H1 (cell line): Measurements from ENCODE around the gene CLIP4. TPM values are rescaled to one million over a fixed set of nuclear protein-coding genes. Genes with fewer than 3 reads are reported as not detected.

ENCODE experiments used
- CTCF ChIA-PET: fragments of 300-600 bp; sonication (Branson Sonifier 250); formaldehyde crosslinking; loops from one replicate; lab custom pipeline; 2021; ENCODE audit not compliant: partially characterized antibody; lab: Charles Lee
- POLR2A ChIA-PET: fragments of 300-600 bp; sonication (Branson Sonifier 250); formaldehyde crosslinking; loops from one replicate; lab custom pipeline; 2021; ENCODE audit warnings: inconsistent platforms; ENCODE audit not compliant: partially characterized antibody; lab: Charles Lee
- DNase-seq, 2 experiments: peaks; one replicate each; pipeline versions ENCODE4 v3.0.0 to v3.0.0-alpha.2; 2010 to 2022; ENCODE audit warnings: low spot score in 2 of 2, low read depth in 1 of 2, mixed read lengths in 1 of 2
- FAIRE-seq: peaks from 2 replicates; lab custom pipeline; 2011; peaks lifted over from hg19 to GRCh38; lab: Jason Lieb, UNC
- H2AFZ ChIP-seq: 2 replicates; pipeline ENCODE4 v1.8.1; 2012; ENCODE audit warnings: low read length, inconsistent platforms
- H2AK5ac ChIP-seq: 2 replicates; pipeline ENCODE4 v1.6.1; 2013; ENCODE audit warnings: low read depth, low read length
- H2BK120ac ChIP-seq: replicated peaks from 2 replicates; pipeline ENCODE3; 2013; ENCODE audit warnings: low read depth, low read length, inconsistent platforms
- H2BK12ac ChIP-seq: 2 replicates; pipeline ENCODE4 v1.6.1; 2013; ENCODE audit warnings: low read depth, low read length
- H2BK15ac ChIP-seq: 2 replicates; pipeline ENCODE4 v1.6.1; 2013; ENCODE audit warnings: low read length
- H2BK20ac ChIP-seq: 2 replicates; pipeline ENCODE4 v1.6.1; 2013; ENCODE audit warnings: low read length
- H2BK5ac ChIP-seq: 2 replicates; pipeline ENCODE4 v1.6.1; 2013; ENCODE audit warnings: low read depth, low read length
- H3K14ac ChIP-seq: 2 replicates; pipeline ENCODE4 v1.6.1; 2013; ENCODE audit warnings: inconsistent platforms; ENCODE audit not compliant: insufficient read length
- H3K18ac ChIP-seq: 2 replicates; pipeline ENCODE4 v1.6.1; 2013; ENCODE audit warnings: low read length; ENCODE audit errors: extremely low read depth
- H3K23ac ChIP-seq: 2 replicates; pipeline ENCODE4 v1.6.1; 2013; ENCODE audit warnings: inconsistent platforms; ENCODE audit not compliant: insufficient read length
- H3K23me2 ChIP-seq: 2 replicates; pipeline ENCODE4 v1.6.1; 2013; ENCODE audit warnings: low read depth, low read length
- H3K27ac ChIP-seq: 2 replicates; pipeline ENCODE4 v1.6.1; 2011; ENCODE audit warnings: low read depth, low read length, inconsistent platforms
- H3K27me3 ChIP-seq, 4 experiments: replicated peaks in 1 of 4; 1 replicate in 1 of 4; 2 replicates in 3 of 4; pipeline versions ENCODE4 v1.6.1 to v1.8.1; 2011 to 2013; ENCODE audit warnings: low read length in 3 of 4, mild to moderate bottlenecking in 3 of 4, inconsistent platforms in 2 of 4, mixed read lengths in 2 of 4, moderate library complexity in 1 of 4; ENCODE audit not compliant: control insufficient read depth in 3 of 4, insufficient read depth in 3 of 4; ENCODE audit errors: extremely low read depth in 1 of 4
- H3K36me3 ChIP-seq, 4 experiments: 2 replicates each; pipeline versions ENCODE4 v1.6.1 to v1.8.1; 2011 to 2013; ENCODE audit warnings: mild to moderate bottlenecking in 4 of 4, low read length in 3 of 4, moderate library complexity in 2 of 4, control low read depth in 1 of 4, inconsistent platforms in 1 of 4; ENCODE audit not compliant: insufficient read depth in 4 of 4, control insufficient read depth in 2 of 4
- H3K4ac ChIP-seq: replicated peaks from 2 replicates; pipeline ENCODE3; 2013; ENCODE audit warnings: low read length, low read depth, mixed read lengths, inconsistent platforms; ENCODE audit not compliant: insufficient read length
- H3K4me1 ChIP-seq, 4 experiments: replicated peaks in 1 of 4; 1 replicate in 1 of 4; 2 replicates in 3 of 4; pipeline versions ENCODE4 v1.6.1 to v1.8.1; 2011 to 2013; ENCODE audit warnings: low read length in 3 of 4, inconsistent platforms in 2 of 4, mixed read lengths in 1 of 4; ENCODE audit not compliant: insufficient read depth in 4 of 4, control insufficient read depth in 3 of 4
- H3K4me2 ChIP-seq, 2 experiments: 2 replicates each; pipeline versions ENCODE4 v1.6.1 to v1.8.1; 2011 to 2013; ENCODE audit warnings: low read depth in 2 of 2, low read length in 2 of 2, control low read depth in 1 of 2, inconsistent platforms in 1 of 2, mild to moderate bottlenecking in 1 of 2; ENCODE audit not compliant: insufficient read depth in 1 of 2
- H3K4me3 ChIP-seq, 4 experiments: fragments of 200-600, 300-600 bp in 1 of 4; sonication (generic), shearing (Covaris generic), sonication (Bioruptor Twin) in 1 of 4; 2 replicates each; pipeline versions ENCODE4 v1.5.1 to v1.8.1; 2011 to 2016; ENCODE audit warnings: low read length in 4 of 4, low read depth in 3 of 4, control low read depth in 2 of 4, inconsistent platforms in 2 of 4, mild to moderate bottlenecking in 2 of 4, mixed read lengths in 1 of 4, moderate library complexity in 1 of 4; ENCODE audit not compliant: insufficient read depth in 2 of 4; ENCODE audit errors: extremely low read depth in 1 of 4
- H3K56ac ChIP-seq: replicated peaks from 2 replicates; pipeline ENCODE3; 2013; ENCODE audit warnings: low read depth, mild to moderate bottlenecking, mixed read lengths, low read length, inconsistent platforms; ENCODE audit not compliant: insufficient read length
- H3K79me1 ChIP-seq: 2 replicates; pipeline ENCODE4 v1.6.1; 2013; ENCODE audit warnings: low read depth, low read length, control low read depth
- H3K79me2 ChIP-seq, 2 experiments: 2 replicates each; pipeline versions ENCODE4 v1.6.1 to v1.8.1; 2012 to 2013; ENCODE audit warnings: low read length in 2 of 2, mild to moderate bottlenecking in 2 of 2, inconsistent platforms in 1 of 2; ENCODE audit not compliant: insufficient read depth in 2 of 2, control insufficient read depth in 1 of 2
- H3K9ac ChIP-seq, 4 experiments: replicated peaks in 1 of 4; 1 replicate in 1 of 4; 2 replicates in 3 of 4; pipeline versions ENCODE4 v1.6.1 to v1.8.1; 2011 to 2013; ENCODE audit warnings: low read depth in 3 of 4, low read length in 3 of 4, control low read depth in 2 of 4, mild to moderate bottlenecking in 2 of 4, moderate library complexity in 2 of 4, inconsistent platforms in 1 of 4; ENCODE audit errors: extremely low read depth in 1 of 4
- H3K9me3 ChIP-seq, 2 experiments: 2 replicates each; pipeline versions ENCODE4 v1.6.1 to v1.8.1; 2012 to 2013; ENCODE audit warnings: mild to moderate bottlenecking in 2 of 2, moderate library complexity in 2 of 2, control low read depth in 1 of 2, inconsistent platforms in 1 of 2, low read depth in 1 of 2, low read length in 1 of 2, mixed read lengths in 1 of 2; ENCODE audit not compliant: insufficient read depth in 2 of 2
- H4K20me1 ChIP-seq, 2 experiments: replicated peaks in 1 of 2; 2 replicates each; pipeline versions ENCODE3 to v1.8.1; 2011 to 2013; ENCODE audit warnings: inconsistent platforms in 2 of 2, low read length in 2 of 2, mild to moderate bottlenecking in 1 of 2; ENCODE audit not compliant: insufficient read depth in 2 of 2, control insufficient read depth in 1 of 2
- H4K5ac ChIP-seq: 2 replicates; pipeline ENCODE4 v1.6.1; 2013; ENCODE audit warnings: low read length, low read depth, mixed read lengths, inconsistent platforms; ENCODE audit not compliant: insufficient read length
- H4K8ac ChIP-seq: 2 replicates; pipeline ENCODE4 v1.8.0; 2013; ENCODE audit warnings: mild to moderate bottlenecking, moderate library complexity, low read length, inconsistent platforms; ENCODE audit not compliant: insufficient read depth; ENCODE audit errors: extremely low read depth
- H4K91ac ChIP-seq: replicated peaks from 2 replicates; pipeline ENCODE3; 2013; ENCODE audit warnings: low read length, mixed read lengths, inconsistent platforms; ENCODE audit not compliant: insufficient read length
- CBX5 ChIP-seq: fragments of 300-800, 300-1000 bp; sonication (generic); IDR thresholded peaks from 2 replicates; pipeline ENCODE4 v1.7.1; 2016; ENCODE audit warnings: antibody characterized with exemption, low read length, low read depth
- GABPA ChIP-seq: IDR thresholded peaks from 2 replicates; pipeline ENCODE4 v1.6.1; 2011; ENCODE audit warnings: mild to moderate bottlenecking, low read length, moderate library complexity, borderline replicate concordance; ENCODE audit not compliant: insufficient read depth
- KDM5A ChIP-seq: fragments of 200-600 bp; IDR thresholded peaks from 2 replicates; pipeline ENCODE4 v1.7.1; 2012; ENCODE audit warnings: mild to moderate bottlenecking, low read length, inconsistent platforms, mixed read lengths
- WGBS, 2 experiments: shearing (Covaris generic) in 1 of 2; methylation state at CpG; one replicate each; pipeline versions ENCODE4 v1.1.6 to v1.1.7; 2013 to 2015; ENCODE audit warnings: low lambda C conversion rate in 2 of 2, mixed read lengths in 2 of 2, inconsistent platforms in 1 of 2, low coverage in 1 of 2, missing lambda C conversion rate in 1 of 2; ENCODE audit not compliant: insufficient replicate concordance in 2 of 2, insufficient coverage in 1 of 2, insufficient read length in 1 of 2; ENCODE audit errors: extremely low coverage in 1 of 2, missing lambda C conversion rate in 1 of 2; 5-methylcytosine and 5-hydroxymethylcytosine counted together
- polyA plus RNA-seq, 7 experiments: library from polyadenylated mRNA; depleted of rRNA in 3 of 7; stranded (reverse) in 5 of 7; unstranded in 2 of 7; fragments of >200 nt in 5 of 7; fragments of 200-250 nt in 2 of 7; gene quantifications; 1 replicate in 5 of 7; 2 replicates in 1 of 7; 4 replicates in 1 of 7; pipeline versions ENCODE4 v1.2.1 to v1.2.3, GENCODE V29; 2011 to 2013; ENCODE audit warnings: missing spikeins in 2 of 7, mixed read lengths in 2 of 7
- total RNA-seq: library from RNA; stranded (reverse); fragmentation: NEBNext Ultra II Directional; extraction: Animal tissue kit (Norgen Biotek cat#: 25700); gene quantifications from 2 replicates; pipeline ENCODE4 v1.2.1, GENCODE V29; 2021

Gene CLIP4
- total and polyA plus RNA-seq, 2 of the 8 experiments (the other 6 are each of a cell fraction or from before 2014, with no cell fraction given) = 0.08 to 0.09 TPM

GRCh38 chr2:29070526-29070925 lies 44.7 kb upstream of the CLIP4 start:
- no peak overlapping the region for H3K56ac ChIP-seq
- WGBS, 2 experiments = 84% methylated on average over 11 of the region's 12 CpGs; no CpG with 5 or more reads in 1 of the 2 experiments
- CTCF ChIA-PET = interaction anchor here (1.0 to 1.1 kb wide), 2 partner anchors 9 to 30 kb away, joined by 3 read pairs; no protein-coding TSS in a partner anchor

More at GRCh38 chr2:29070526-29070925, 44.7 kb upstream of the CLIP4 start:
- H2AFZ ChIP-seq = no peak overlapping the region
- H3K36me3 ChIP-seq = no peaks in the 10 kb centered on the region
- TF ChIP-seq GABPA (no peak), KDM5A (no peak), CBX5 (no peak)
- no peaks in the 10 kb centered on the region for H3K9me3 ChIP-seq
- no peaks in the 10 kb centered on the region for H3K79me1 ChIP-seq
- H3K79me2 ChIP-seq = no peaks in the 10 kb centered on the region
- no peak overlapping the region for H2BK12ac ChIP-seq
- H2BK15ac ChIP-seq = no peak overlapping the region
- no peak overlapping the region for H3K4ac ChIP-seq
- H3K18ac ChIP-seq = no peak overlapping the region
- POLR2A ChIA-PET = no interaction called here
- no peak overlapping the region for H3K4me2 ChIP-seq
- H4K8ac ChIP-seq = no peak overlapping the region
- H4K5ac ChIP-seq = no peak overlapping the region
- DNase-seq (peak in 1 of 2 experiments; percentile 37), FAIRE-seq (no peak)
- no peak overlapping the region for H3K4me3 ChIP-seq
- no peak overlapping the region for H3K14ac ChIP-seq
- H2BK5ac ChIP-seq = no peak overlapping the region
- no peak overlapping the region for H3K23ac ChIP-seq
- no peaks in the 10 kb centered on the region for H4K20me1 ChIP-seq
- H2BK120ac ChIP-seq = no peak overlapping the region
- no peak overlapping the region for H3K27ac ChIP-seq
- no peak overlapping the region for H3K9ac ChIP-seq
- no peak overlapping the region for H2AK5ac ChIP-seq
- no peaks in the 10 kb centered on the region; a peak in 3 of 7 replicates for H3K4me1 ChIP-seq
- H3K27me3 ChIP-seq = no peaks in the 10 kb centered on the region
- H3K23me2 ChIP-seq = no peaks in the 10 kb centered on the region
- no peak overlapping the region for H4K91ac ChIP-seq
- H2BK20ac ChIP-seq = no peak overlapping the region
